MG63 (cell line): ENCODE data around the gene PAPLN. TPM values are rescaled to one million over a fixed set of nuclear protein-coding genes. Genes with fewer than 3 reads are reported as not detected.

Experiments
- total RNA-seq: library from RNA; depleted of rRNA; stranded (reverse); fragments of >200 nt; shearing (Covaris generic); gene quantifications from 2 replicates; pipeline ENCODE4 v1.2.3, GENCODE V29; 2014; ENCODE audit warnings: low replicate concordance; rRNA removed

The PAPLN gene
- total RNA-seq, 1 experiment from 2014 or later = 0.53 TPM

Other genes starting within 250 kb of the PAPLN start
- gene ZFYVE1, start 210.4 kb upstream of the PAPLN start, total RNA-seq = 3.6 and 5.0 TPM in 2 replicates
- gene RBM25, start 179.0 kb upstream of the PAPLN start, total RNA-seq = 3.6 and 4.7 TPM in 2 replicates
- 13.7 TPM in 2 replicates for gene PSEN1, start 101.0 kb upstream of the PAPLN start, total RNA-seq
- gene NUMB, start 221.0 kb downstream of the PAPLN start, total RNA-seq = 12.2 and 21.5 TPM in 2 replicates